HEK293 (cell line): ENCODE results near the gene AGO4.

ENCODE experiments used
- YY1 ChIP-seq: fragments of 450-650 bp; formaldehyde crosslinking; IDR thresholded peaks from 2 replicates; pipeline ENCODE4 v1.5.1; 2018; ENCODE audit warnings: missing biosample characterization, missing genetic modification characterization
- TF ChIP-seq, protein P1 (sequence below): fragments of 450-650 bp; formaldehyde crosslinking; IDR thresholded peaks from 2 replicates; pipeline ENCODE4 v1.5.1; 2017; ENCODE audit warnings: missing biosample characterization, mild to moderate bottlenecking, missing genetic modification characterization, moderate library complexity
- TF ChIP-seq, protein P2 (sequence below): fragments of 450-650 bp; formaldehyde crosslinking; IDR thresholded peaks from 2 replicates; pipeline ENCODE4 v1.5.1; 2016; ENCODE audit warnings: missing biosample characterization, missing genetic modification characterization
- TF ChIP-seq, protein P3 (sequence below): fragments of 450-650 bp; formaldehyde crosslinking; IDR thresholded peaks from 2 replicates; pipeline ENCODE4 v1.5.1; 2016; ENCODE audit warnings: missing biosample characterization, missing genetic modification characterization

DNA sequence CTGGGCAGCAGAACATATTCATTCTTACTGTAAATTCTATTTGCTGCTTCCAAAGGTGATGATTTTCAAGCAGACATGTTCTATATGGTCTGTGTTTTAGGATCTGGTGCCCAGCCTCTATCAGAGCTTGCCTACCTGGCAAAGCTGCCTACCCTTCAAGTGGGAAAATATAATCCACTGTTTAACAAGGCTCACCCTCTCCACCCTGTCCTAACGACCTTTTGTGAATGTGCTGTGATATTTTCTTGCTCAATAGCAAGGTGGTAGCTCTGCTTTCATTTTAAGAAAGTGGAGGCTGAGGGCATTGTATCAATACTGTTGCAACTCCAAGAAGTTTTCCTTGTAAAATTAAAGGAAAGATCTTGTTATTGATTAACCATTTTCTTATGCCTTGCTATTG, 49.1 kb downstream of the AGO4 start:
- TF ChIP-seq, protein P1, sequence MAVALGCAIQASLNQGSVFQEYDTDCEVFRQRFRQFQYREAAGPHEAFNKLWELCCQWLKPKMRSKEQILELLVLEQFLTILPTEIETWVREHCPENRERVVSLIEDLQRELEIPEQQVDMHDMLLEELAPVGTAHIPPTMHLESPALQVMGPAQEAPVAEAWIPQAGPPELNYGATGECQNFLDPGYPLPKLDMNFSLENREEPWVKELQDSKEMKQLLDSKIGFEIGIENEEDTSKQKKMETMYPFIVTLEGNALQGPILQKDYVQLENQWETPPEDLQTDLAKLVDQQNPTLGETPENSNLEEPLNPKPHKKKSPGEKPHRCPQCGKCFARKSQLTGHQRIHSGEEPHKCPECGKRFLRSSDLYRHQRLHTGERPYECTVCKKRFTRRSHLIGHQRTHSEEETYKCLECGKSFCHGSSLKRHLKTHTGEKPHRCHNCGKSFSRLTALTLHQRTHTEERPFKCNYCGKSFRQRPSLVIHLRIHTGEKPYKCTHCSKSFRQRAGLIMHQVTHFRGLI (tag by site-specific recombination): no peak
- TF ChIP-seq, protein P2, sequence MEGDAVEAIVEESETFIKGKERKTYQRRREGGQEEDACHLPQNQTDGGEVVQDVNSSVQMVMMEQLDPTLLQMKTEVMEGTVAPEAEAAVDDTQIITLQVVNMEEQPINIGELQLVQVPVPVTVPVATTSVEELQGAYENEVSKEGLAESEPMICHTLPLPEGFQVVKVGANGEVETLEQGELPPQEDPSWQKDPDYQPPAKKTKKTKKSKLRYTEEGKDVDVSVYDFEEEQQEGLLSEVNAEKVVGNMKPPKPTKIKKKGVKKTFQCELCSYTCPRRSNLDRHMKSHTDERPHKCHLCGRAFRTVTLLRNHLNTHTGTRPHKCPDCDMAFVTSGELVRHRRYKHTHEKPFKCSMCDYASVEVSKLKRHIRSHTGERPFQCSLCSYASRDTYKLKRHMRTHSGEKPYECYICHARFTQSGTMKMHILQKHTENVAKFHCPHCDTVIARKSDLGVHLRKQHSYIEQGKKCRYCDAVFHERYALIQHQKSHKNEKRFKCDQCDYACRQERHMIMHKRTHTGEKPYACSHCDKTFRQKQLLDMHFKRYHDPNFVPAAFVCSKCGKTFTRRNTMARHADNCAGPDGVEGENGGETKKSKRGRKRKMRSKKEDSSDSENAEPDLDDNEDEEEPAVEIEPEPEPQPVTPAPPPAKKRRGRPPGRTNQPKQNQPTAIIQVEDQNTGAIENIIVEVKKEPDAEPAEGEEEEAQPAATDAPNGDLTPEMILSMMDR (tag by site-specific recombination): no peak
- TF ChIP-seq, protein P3, sequence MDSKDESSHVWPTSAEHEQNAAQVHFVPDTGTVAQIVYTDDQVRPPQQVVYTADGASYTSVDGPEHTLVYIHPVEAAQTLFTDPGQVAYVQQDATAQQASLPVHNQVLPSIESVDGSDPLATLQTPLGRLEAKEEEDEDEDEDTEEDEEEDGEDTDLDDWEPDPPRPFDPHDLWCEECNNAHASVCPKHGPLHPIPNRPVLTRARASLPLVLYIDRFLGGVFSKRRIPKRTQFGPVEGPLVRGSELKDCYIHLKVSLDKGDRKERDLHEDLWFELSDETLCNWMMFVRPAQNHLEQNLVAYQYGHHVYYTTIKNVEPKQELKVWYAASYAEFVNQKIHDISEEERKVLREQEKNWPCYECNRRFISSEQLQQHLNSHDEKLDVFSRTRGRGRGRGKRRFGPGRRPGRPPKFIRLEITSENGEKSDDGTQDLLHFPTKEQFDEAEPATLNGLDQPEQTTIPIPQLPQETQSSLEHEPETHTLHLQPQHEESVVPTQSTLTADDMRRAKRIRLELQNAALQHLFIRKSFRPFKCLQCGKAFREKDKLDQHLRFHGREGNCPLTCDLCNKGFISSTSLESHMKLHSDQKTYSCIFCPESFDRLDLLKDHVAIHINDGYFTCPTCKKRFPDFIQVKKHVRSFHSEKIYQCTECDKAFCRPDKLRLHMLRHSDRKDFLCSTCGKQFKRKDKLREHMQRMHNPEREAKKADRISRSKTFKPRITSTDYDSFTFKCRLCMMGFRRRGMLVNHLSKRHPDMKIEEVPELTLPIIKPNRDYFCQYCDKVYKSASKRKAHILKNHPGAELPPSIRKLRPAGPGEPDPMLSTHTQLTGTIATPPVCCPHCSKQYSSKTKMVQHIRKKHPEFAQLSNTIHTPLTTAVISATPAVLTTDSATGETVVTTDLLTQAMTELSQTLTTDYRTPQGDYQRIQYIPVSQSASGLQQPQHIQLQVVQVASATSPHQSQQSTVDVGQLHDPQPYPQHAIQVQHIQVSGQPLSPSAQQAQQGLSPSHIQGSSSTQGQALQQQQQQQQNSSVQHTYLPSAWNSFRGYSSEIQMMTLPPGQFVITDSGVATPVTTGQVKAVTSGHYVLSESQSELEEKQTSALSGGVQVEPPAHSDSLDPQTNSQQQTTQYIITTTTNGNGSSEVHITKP: no peak
- no peak for TF ChIP-seq YY1 (tag by site-specific recombination)
